A673 (cell line): ENCODE results near the gene GALNT6.

Source experiments
- CTCF ChIP-seq: fragments of 300-800, 200-600 bp; sonication (generic); conservative IDR thresholded peaks from 2 replicates; pipeline ENCODE4 v1.5.1; 2017; ENCODE audit warnings: low read depth, mild to moderate bottlenecking, antibody characterized with exemption, low read length, moderate library complexity, mixed read lengths
- EZH2 ChIP-seq: fragments of 200-600 bp; sonication (generic); IDR thresholded peaks from 2 replicates; pipeline ENCODE4 v1.6.1; 2017; ENCODE audit warnings: borderline replicate concordance, low read depth, mild to moderate bottlenecking, mixed read lengths, antibody characterized with exemption, low read length; ENCODE audit not compliant: poor library complexity, severe bottlenecking

- TF ChIP-seq CTCF (no peak), EZH2 (no peak)
Measured at GRCh38 chr12:51413791-51414190, 22.6 kb upstream of the GALNT6 start.
